GM19372 (cell line): ENCODE measurements around the gene EEF1AKMT3.
A peak's percentile ranks its signal among the peaks of the same experiment; 100 is the strongest.

Source experiments
- ATAC-seq: cut with Tn5 transposase; IDR thresholded peaks from one replicate; pipeline ENCODE4 v1.9.1; 2021; ENCODE audit warnings: mild to moderate bottlenecking, low read depth, moderate library complexity; ENCODE audit not compliant: unreplicated experiment

The EEF1AKMT3 gene

DNA sequence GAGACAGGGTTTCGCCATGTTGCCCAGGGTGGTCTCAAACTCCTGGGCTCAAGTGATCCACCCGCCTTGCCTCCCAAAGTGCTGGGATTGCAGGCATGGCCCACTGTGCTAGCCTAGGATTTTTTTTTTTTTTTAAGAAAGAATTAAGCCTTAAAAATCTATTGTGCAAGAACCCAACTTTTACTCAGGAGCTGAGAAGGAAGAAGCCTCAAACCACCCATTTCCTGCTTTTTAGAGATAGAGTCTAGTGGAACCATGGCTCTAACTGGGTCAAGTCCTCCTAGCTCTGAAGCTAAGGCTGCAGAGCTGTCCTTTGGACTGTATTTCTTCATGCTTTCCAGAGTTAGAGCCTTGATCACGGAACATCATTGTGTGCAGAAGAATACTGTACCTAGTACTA, 8.8 kb downstream of the EEF1AKMT3 start:
- no peak for ATAC-seq

DNA sequence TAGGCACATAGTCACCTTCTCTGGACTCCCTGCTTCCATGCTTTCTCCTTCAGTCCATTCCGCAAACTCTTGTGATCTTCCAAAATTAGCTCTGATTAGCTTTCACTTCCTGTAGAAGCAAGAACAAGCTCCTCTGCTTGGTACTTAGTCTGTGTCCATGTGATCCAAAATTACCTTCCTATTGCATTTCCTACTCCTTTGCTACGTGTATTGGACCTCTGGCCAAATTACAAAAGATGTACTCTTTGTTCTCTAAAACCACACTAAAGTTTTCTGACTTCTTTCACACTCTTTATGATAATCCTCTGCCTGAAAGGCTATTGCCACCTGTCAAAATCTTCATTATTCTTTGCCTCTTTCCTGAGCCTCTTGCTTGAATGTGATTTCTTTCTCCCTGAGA, 9.4 kb downstream of the EEF1AKMT3 start:
- no peak for ATAC-seq

DNA sequence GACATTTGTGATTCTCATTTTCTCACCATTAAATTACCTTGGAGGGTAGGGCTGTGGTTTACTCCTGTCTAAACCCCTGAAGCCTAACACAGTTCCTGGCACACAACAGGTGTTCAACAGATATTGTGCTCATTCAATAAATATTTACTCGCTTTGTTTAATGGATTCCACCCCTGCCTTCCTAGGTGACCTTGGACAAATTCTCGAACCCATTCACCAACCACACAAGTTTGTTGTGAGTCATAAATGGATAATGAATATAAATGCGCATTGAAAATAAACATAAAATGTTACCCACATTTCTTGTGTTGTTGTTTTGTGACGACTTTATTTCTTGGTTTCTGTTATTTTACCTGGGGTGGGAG, 9.8 kb downstream of the EEF1AKMT3 start:
- no peak for ATAC-seq

DNA sequence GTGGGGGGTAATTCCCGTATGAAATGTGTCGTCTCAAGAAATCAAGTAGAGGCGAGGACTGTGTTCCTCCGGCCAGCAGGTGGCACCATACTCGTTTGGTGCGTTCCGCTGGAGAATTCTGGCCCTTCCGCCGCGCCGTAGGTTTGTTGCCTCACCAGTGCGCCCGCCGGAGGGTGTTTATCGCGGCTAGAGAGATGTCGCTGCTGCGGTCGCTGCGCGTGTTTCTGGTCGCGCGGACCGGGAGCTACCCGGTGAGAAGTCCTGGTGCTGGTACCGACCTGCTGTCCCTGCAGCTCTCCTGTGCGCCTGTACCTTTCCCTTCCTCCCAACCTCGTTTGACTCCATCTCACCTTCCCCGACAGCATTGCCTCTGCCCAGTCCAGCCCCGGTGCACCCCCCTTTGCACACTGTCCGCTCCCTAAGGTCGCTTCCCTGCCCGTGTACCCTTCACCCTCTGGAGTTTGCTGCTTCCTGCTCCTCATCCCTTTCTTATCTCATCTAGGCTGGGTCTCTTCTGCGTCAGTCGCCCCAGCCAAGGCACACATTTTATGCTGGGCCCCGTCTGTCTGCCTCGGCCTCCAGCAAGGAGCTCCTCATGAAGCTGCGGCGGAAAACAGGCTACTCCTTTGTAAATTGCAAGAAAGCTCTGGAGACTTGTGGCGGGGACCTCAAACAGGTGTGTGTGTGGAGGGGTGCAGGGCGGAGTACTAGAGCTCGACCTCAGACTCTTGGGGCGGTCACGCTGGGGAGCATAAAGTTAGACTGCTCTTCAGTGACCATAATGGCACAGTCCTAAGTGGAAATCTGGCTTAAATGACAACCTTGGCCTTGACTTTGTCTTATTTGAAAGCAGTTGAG, 10.4 kb downstream of the EEF1AKMT3 start, which contains the start of gene TSFM:
TSS of gene TSFM (plus strand) at position 180 of the 858 bp plus-strand sequence. CDS start at position 195, 15 bp downstream.
- ATAC-seq: peak; percentile 89

DNA sequence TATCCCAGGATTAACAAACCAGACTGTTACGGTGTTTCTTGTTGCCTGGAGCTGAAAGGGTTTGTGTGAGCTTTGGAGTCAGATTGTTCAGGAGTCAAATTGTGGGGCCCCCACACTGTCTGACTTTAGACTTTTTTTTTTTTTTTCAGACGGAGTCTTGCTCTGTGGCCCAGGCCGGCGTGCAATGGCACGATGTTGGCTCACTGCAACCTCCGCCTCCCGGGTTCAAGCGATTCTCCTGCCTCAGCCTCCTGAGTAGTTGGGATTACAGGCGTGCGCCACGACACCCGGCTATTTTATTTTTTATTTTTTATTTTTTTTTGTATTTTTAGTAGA, 11.0 kb downstream of the EEF1AKMT3 start:
- ATAC-seq: no peak

DNA sequence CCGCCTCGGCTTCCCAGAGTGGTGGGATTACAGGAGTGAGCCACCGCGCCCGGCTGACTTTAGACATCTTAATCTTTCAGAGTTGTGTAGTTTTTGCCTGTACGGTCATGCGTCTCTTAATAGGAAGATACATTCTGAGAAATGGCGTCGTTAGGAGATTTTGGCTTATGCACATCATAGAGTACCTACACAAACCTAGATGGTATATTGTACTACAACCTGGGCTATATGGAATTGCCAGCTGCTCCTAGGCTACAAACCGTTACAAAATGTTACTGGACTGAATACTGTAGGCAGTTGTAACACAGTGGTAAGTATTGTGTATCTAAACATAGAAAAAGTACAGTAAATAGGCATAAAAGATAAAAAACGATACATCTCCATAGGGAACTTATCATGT, 11.4 kb downstream of the EEF1AKMT3 start:
- no peak for ATAC-seq

DNA sequence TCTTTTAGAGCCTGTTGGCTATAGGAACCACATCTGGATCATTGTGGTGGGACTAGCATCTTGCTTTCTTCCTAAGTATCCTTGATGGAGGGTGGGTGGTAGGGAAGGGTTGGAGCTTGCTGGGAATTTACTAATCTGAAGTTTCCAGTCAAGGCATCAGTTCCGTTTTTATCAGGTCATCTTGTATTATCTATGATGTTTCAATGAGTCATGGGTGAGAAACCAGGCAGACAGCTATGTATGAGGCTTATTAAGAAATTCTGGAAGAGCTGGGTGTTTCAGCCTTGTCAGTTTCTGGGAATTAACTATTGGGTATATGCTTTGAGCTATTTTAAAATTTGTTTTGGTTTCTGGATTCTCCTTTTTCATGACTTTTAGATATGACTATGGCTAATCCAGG, 21.5 kb downstream of the EEF1AKMT3 start:
- no peak for ATAC-seq

DNA sequence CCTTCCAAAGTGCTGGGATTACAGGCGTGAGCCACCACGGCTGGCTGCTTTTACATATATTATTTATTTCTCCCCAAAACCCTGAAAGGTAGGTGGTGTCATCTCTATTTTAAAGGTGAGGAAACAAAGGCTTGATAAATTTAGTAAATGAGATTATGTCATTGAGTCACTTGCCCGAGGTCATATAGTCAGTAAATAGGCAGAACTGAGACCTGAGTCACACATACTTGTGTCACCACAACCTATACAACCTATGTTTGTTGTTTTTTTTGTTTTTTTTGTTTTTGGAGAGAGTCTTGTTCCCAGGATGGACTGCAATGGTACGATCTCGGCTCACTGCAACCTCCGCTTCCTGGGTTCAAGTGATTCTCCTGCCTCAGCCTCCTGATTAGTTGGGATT, 22.9 kb downstream of the EEF1AKMT3 start:
- no peak for ATAC-seq

DNA sequence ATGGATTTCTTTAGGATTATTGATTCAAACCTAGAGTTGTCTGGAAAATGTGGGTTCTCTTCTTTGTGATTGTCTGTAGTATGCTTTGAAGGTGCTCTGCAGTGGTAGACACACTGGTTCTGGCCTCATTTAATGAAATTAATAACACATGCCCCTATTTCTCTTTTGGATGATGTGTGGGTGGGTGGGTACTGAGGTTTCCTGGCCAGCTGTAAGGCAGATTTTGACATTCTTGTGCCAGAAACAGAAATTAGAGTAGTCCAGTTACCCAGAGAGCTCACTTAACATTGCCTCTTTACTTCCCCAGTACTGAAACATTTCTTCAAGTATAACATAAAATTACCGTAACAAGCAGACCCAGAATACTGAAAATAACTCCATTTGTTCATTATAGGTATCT, 24.6 kb downstream of the EEF1AKMT3 start:
- ATAC-seq: no peak

DNA sequence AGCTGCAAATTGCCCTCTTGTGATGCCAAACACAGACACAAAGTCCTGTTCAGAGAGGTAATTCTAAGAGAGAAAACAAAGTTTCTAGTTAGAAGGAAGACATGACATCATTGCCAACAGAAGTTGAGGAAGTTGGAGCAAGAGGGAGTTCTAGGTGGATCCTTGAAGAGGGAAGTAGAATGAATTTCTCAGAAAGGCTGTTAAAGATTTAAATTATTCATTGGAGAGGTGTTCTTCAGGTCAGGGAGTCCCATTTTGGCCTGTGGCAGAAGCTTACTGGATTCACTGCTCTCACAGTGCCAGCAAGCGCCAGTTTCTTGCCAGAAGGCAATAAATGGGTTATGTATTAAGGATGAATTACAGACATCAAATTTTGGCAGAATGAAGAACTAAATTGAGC, 25.5 kb downstream of the EEF1AKMT3 start:
- ATAC-seq: no peak

DNA sequence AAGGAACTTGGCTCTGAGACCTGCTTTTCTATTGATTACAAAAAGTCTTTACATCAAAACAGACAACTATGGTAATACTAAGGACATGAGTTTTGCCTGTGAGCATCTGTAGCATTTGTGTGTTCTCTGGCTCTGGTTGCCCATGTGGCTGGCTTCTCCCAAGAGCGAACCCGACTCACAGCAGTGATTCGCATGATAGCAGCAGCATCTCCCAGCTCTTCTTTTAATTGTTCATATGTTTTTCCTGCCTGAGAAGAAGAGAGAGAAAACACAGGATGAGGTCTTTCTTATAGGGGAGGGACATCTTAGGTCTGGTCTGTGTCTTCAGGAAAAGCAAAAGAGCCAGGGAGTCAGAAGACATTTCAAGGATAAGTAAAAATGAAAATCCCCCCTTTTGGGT, 28.6 kb downstream of the EEF1AKMT3 start:
- ATAC-seq: no peak

DNA sequence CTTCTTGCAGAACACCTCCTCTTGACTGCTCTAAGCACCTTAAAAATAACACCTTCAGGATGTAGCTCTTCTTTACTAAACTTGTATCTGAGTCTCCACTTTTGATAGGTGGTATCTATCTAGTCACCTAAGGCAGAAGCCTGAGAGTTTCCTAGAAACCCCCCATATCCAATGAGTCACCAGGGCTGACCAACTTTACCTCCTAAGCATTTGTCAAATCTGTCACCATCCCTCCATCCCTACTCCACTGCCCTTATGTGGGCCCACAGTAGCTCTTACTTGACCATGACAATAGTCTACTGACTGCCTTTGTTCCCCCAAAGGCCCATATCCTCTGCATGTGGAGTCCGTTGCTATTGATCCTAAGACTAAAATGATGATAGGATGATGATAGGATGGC, 30.2 kb downstream of the EEF1AKMT3 start:
- ATAC-seq: no peak

DNA sequence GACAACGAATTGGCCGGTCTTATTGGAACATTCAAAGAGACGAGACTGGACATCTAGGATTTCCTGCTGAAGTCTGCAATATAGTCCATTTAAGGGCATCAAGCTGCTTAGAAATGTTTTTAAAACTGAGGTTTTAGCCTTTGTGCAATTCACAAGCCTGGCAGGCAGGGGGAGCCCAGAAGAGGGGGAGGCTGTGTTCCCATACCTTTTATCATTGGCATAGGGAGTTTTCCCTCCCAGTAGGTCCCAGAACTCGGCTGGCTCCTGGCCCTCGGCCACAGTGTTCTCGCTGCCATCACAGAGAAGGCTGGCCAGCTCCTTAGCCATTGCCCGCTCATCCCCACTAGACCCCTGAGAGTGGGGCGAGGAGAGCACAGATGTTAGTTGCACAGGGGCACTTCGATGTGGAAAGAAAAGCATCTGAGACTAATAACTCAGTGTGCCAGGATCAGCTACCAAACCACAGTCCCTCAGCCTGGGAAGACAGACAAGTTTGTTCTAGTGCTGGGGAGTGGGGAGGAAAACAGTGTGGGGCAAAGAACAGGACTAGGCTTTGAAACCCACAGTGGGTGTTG, 31.0 kb downstream of the EEF1AKMT3 start:
- ATAC-seq: no peak

DNA sequence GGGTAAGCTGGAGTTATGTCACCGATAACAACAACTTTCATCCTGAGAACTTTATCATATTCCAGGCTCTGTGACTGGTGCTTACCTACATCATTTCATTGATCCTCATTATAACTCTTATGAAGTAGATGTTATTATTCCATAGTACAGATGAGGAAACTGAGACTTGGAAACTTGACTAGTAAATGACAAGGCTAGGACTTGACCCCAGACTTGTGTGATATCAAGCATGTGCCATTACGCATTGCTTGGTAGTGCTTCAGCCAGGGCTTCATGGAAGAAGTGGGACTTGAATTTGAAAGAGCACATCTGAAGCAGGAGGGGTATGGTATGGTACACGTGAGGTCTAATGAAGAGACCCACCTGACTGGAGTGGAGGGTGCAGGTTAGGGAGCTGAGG, 34.3 kb downstream of the EEF1AKMT3 start:
- no peak for ATAC-seq

DNA sequence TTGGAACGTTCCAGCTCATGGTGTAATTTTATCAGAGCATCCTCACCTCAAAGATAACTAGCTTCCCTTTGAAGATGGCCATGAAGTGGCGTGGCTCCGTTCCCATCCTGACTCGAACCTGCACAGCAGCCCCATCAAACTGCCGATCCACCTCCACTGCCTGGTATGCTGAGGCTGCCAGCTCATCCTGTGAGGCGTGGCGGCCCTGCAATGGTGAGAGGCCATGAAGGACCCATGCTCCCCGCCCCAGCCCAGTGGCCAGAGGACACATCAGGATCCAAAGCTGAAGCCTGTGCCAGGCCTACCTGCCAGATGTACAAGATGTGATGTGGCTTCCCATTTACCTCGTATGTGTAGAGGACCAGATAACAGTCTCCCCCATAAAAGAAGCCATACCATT, 34.9 kb downstream of the EEF1AKMT3 start:
- no peak for ATAC-seq

DNA sequence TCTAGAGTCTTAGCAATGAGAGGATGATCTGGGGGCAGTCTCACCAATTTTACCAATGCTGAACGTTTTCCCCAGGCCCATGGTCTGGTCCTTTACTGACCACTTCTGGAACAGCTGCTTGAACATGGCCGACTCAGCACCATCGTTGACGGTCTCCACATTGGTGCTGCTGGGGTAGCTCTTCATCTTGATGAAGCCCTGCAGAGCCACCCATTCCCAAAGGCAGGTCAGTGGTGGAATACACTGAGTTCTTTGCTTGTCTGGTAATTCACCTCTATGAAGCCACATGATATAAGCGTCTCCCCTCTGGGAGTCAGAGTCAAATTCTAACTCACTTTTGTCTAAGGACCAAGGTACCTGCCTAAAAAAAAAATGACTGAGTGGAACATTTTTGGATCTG, 35.9 kb downstream of the EEF1AKMT3 start:
- ATAC-seq: no peak

DNA sequence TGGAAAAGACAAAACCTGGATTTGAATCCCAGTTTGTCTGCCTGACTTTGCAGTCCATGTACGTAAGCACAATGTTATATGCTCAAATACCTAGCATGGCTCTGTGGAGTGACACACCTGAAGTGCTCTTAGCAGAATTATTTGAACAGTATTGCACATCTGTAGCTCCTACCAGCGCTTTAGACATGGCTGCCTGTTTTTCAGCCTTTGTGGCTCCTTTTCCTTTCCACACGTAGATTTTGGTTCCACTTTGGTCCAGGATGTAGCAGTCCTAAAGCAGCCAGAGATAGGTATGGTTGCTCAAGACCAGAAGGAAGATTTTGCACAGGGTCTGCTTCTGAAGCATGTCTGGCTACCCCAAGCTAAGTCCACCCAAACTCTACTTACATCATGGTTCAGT, 37.0 kb downstream of the EEF1AKMT3 start:
- no peak for ATAC-seq

DNA sequence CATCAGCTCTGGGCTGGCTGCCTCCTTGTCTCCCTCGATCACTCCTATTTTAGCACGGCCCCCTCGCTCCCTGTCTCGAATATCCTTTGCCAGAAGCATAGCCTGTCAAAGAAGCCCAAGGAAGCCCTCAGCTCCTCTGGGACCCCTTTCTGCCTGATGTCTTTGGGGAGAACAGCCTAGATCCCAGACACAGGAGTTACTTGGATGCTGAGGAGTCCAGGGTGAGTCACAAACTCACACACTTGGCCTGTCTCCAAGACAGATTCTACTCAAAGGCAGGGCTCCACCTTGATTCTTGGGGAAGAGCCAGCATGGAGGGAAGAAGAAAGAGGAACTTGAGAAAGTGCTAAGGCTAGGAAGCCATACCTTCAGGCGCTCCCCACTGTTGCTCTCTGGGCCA, 38.0 kb downstream of the EEF1AKMT3 start:
- ATAC-seq: no peak

DNA sequence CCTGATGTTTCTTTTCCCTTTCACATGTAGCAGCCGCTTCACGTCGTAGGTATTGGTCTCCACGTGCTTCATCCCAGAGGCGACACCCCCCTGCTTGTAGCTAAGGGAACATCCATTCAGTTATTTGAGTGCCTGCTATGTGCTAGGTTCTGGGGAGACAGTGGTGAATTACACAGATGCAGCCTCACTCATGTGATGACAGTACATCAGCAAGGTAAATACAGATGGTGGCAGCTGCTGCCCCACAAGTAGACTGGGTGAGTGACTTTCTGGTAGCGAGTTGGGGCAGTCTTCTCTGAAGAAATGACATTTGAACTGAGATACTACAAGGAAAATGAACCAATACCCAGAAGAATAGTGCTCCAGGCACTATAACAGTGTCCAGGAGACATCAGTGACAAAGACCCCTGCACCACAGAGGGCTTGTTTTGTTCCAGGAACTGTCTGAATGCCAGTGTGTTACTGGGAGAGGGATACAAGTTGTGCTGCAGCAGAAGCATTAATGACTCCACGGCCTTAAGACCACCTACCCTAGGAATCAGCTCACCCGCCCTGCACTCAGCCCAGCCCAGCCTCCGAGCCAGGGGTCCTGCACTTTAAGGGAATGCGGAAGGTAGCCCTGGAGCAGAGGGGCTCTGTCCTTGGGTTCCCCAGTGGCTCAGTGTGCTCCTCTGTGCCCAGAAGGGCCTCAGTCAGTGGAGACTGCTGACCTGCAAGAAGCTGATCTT, 38.8 kb downstream of the EEF1AKMT3 start:
- ATAC-seq: no peak

DNA sequence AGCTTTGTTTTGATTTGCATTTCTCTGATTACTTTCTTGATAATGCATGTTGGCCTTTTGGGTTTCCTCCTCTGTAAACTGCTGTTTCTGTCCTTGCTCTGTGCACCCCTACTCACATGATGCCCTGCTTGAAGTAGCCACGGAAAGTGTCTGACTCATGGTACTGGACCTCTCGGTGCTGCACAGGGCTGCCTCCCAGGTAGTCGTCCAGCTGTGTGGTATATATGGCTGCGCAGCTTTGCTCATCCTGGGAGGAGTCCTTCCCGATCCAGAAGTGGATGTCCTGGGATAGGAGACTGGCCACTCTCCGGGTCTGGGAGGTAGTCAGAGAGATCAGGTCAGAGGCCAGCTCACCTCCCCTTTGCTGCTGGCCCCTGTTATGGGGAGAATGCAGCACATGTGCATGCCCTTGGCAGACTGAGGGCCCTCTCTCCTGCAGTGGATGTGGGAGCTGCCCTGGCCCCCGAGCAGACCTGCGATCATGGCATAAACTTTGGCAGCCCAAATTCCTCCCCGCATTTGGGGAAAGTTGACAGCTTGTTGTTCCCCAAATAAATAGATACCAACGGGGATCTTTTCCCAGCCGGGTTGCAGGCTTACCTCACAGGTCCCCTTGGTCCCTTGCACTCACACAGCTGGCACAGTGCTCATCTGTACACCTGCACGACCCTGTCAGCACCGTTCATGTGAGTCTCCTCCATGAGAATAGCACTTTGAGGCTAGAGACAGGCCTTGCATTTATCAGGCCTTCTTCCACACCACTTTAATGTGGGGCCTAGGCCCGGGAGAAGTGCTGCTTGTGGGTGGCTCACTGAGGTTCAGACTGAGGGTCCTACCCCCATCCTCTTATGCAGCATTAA, 40.9 kb downstream of the EEF1AKMT3 start:
- ATAC-seq: no peak
